HCT116 (cell line): ENCODE data around the gene TMEM182. TPM values are rescaled to one million over a fixed set of nuclear protein-coding genes. Genes with fewer than 3 reads are reported as not detected.
A peak's percentile ranks its signal among the peaks of the same experiment; 100 is the strongest.

Experiments used
- ATAC-seq: fragments of 200-7000 bp; cut with Tn5 transposase; 2 replicates; pipeline ENCODE4 v1.9.1; 2020; ENCODE audit warnings: mild to moderate bottlenecking, moderate library complexity
- Bru-seq: library from RNA; stranded (reverse); fragments of 400-500 nt; gene quantifications from one replicate; lab custom pipeline; 2021; lab: Mats Ljungman, UMichigan
- BruChase-seq, 2 experiments: library from RNA; stranded (reverse); fragments of 400-500 nt; gene quantifications; one replicate each; lab custom pipeline; 2021; lab: Mats Ljungman, UMichigan
- BruUV-seq: library from RNA; stranded (reverse); fragments of 400-500 nt; replicated peaks from 2 replicates; lab custom pipeline; 2021; lab: Mats Ljungman, UMichigan
- CTCF ChIA-PET: fragments of 300-600 bp; sonication (Branson Sonifier 250); formaldehyde crosslinking; loops from one replicate; lab custom pipeline; 2021; ENCODE audit warnings: antibody characterized with exemption; lab: Charles Lee
- POLR2A ChIA-PET: fragments of 300-600, 350-600 bp; sonication (Branson Sonifier 250); formaldehyde crosslinking; loops from one replicate; lab custom pipeline; 2021; ENCODE audit warnings: antibody characterized with exemption; lab: Charles Lee
- RAD21 ChIA-PET, 2 experiments: fragments of 300-600 bp; sonication (Branson Sonifier 250); formaldehyde crosslinking; loops; one replicate each; lab custom pipeline; 2023; ENCODE audit warnings: low total read pairs in 2 of 2; ENCODE audit not compliant: uncharacterized antibody in 2 of 2, unreplicated experiment in 2 of 2, low non-redundant PET in 1 of 2; lab: Charles Lee
- DNase-seq: peaks from one replicate; pipeline ENCODE4 v3.0.0-alpha.2; 2010; ENCODE audit warnings: low read depth, low spot score
- H2AFZ ChIP-seq: fragments of 200-600 bp; shearing (Covaris generic), sonication (generic); 2 replicates; pipeline ENCODE4 v1.6.1; 2017; ENCODE audit warnings: low read depth, mixed run types, mixed read lengths, antibody characterized with exemption, low read length; ENCODE audit not compliant: poor library complexity, severe bottlenecking
- H3K27ac ChIP-seq: 2 replicates; pipeline ENCODE4 v1.5.1; 2012; ENCODE audit warnings: low read depth, low read length
- H3K27me3 ChIP-seq: fragments of 200-600 bp; sonication (generic); 2 replicates; pipeline ENCODE4 v1.6.1; 2016; ENCODE audit warnings: mixed run types, low read length, mixed read lengths; ENCODE audit not compliant: insufficient read depth
- H3K36me3 ChIP-seq, 2 experiments: fragments of 200-500 bp in 1 of 2; fragments of 200-600 bp in 1 of 2; sonication (Bioruptor generic) in 1 of 2; sonication (generic) in 1 of 2; 2 replicates each; pipeline versions ENCODE4 v1.5.1 to v1.6.1; 2014 to 2016; ENCODE audit warnings: low read length in 2 of 2, inconsistent platforms in 1 of 2, mixed read lengths in 1 of 2, mixed run types in 1 of 2; ENCODE audit not compliant: insufficient read depth in 2 of 2, control insufficient read depth in 1 of 2
- H3K4me1 ChIP-seq, 2 experiments: fragments of 200-600 bp in 1 of 2; sonication (generic) in 1 of 2; 2 replicates each; pipeline versions ENCODE4 v1.5.1 to v1.6.1; 2012 to 2017; ENCODE audit warnings: low read length in 2 of 2, inconsistent platforms in 1 of 2, mild to moderate bottlenecking in 1 of 2, mixed read lengths in 1 of 2, mixed run types in 1 of 2, moderate library complexity in 1 of 2; ENCODE audit not compliant: insufficient read depth in 2 of 2, control insufficient read depth in 1 of 2
- H3K4me2 ChIP-seq: fragments of 200-600 bp; sonication (generic); 2 replicates; pipeline ENCODE4 v1.6.1; 2017; ENCODE audit warnings: mixed run types, low read length, mixed read lengths
- H3K4me3 ChIP-seq, 2 experiments: fragments of 200-600 bp in 1 of 2; sonication (generic) in 1 of 2; replicated peaks in 1 of 2; 2 replicates each; pipeline ENCODE4 v1.5.1; 2011 to 2016; ENCODE audit warnings: low read length in 2 of 2, control low read depth in 1 of 2, low read depth in 1 of 2, mild to moderate bottlenecking in 1 of 2, mixed read lengths in 1 of 2, mixed run types in 1 of 2
- H3K79me2 ChIP-seq: fragments of 200-600 bp; sonication (generic); 2 replicates; pipeline ENCODE4 v1.6.1; 2017; ENCODE audit warnings: mild to moderate bottlenecking, mixed run types, low read length, moderate library complexity, mixed read lengths; ENCODE audit not compliant: insufficient read depth
- H3K9ac ChIP-seq: fragments of 200-600 bp; sonication (generic); 2 replicates; pipeline ENCODE4 v1.6.1; 2016; ENCODE audit warnings: low read length, mixed read lengths
- H3K9me2 ChIP-seq: fragments of 200-600 bp; sonication (generic), shearing (Covaris generic); 2 replicates; pipeline ENCODE4 v1.6.1; 2017; ENCODE audit warnings: mixed run types, mild to moderate bottlenecking, moderate library complexity; ENCODE audit not compliant: insufficient read depth
- H3K9me3 ChIP-seq, 2 experiments: fragments of 200-500 bp in 1 of 2; fragments of 200-600 bp in 1 of 2; sonication (Bioruptor generic) in 1 of 2; sonication (generic) in 1 of 2; 2 replicates each; pipeline ENCODE4 v1.6.1; 2014 to 2017; ENCODE audit warnings: low read length in 2 of 2, mixed read lengths in 2 of 2, inconsistent platforms in 1 of 2, low read depth in 1 of 2, mild to moderate bottlenecking in 1 of 2, mixed run types in 1 of 2, moderate library complexity in 1 of 2; ENCODE audit not compliant: control insufficient read depth in 1 of 2, insufficient read depth in 1 of 2
- H4K20me1 ChIP-seq: fragments of 200-600 bp; sonication (generic), shearing (Covaris generic); 2 replicates; pipeline ENCODE4 v1.6.1; 2017; ENCODE audit warnings: mixed run types, mild to moderate bottlenecking, moderate library complexity; ENCODE audit not compliant: insufficient read depth
- CBX3 ChIP-seq: IDR thresholded peaks from 2 replicates; pipeline ENCODE4 v1.6.1; 2012; ENCODE audit warnings: low read depth
- CEBPB ChIP-seq: IDR thresholded peaks from 2 replicates; pipeline ENCODE4 v1.6.1; 2012; ENCODE audit warnings: low read depth
- ELF1 ChIP-seq: IDR thresholded peaks from 2 replicates; pipeline ENCODE4 v1.6.1; 2012; ENCODE audit warnings: low read depth, borderline replicate concordance
- EZH2 ChIP-seq: fragments of 200-600 bp; sonication (generic); IDR thresholded peaks from 2 replicates; pipeline ENCODE4 v1.6.1; 2017; ENCODE audit warnings: antibody characterized with exemption, mixed run types
- JUND ChIP-seq: IDR thresholded peaks from 2 replicates; pipeline ENCODE4 v1.6.1; 2012
- MAX ChIP-seq: IDR thresholded peaks from 2 replicates; pipeline ENCODE4 v1.6.1; 2012
- RAD21 ChIP-seq: IDR thresholded peaks from 2 replicates; pipeline ENCODE4 v1.6.1; 2012; ENCODE audit warnings: low read depth, mild to moderate bottlenecking
- SRF ChIP-seq: IDR thresholded peaks from 2 replicates; pipeline ENCODE4 v1.6.1; 2012; ENCODE audit warnings: low read depth
- ZFX ChIP-seq: fragments of 450-650 bp; IDR thresholded peaks from 2 replicates; pipeline ENCODE4 v1.6.1; 2017
- intact Hi-C: fragments of 100-400 bp; cut with micrococcal nuclease; formaldehyde crosslinking; loops from 2 replicates; pipeline ENCODE4 v1.10.0; 2022
- long read RNA-seq: library from polyadenylated mRNA; unstranded; transcript quantifications from one replicate; pipeline ENCODE4 v2.0.0, GENCODE V29; 2021; ENCODE audit not compliant: unreplicated experiment
- polyA plus RNA-seq: library from polyadenylated mRNA; unstranded; fragments of >200 nt; gene quantifications from 2 replicates; pipeline ENCODE4 v1.2.1, GENCODE V29; 2012; ENCODE audit warnings: missing spikeins
- total RNA-seq: library from RNA; stranded (reverse); gene quantifications from one replicate; pipeline ENCODE4 v1.2.1, GENCODE V29; 2021; ENCODE audit not compliant: unreplicated experiment
- TF ChIP-seq, protein P1 (sequence below), 3 experiments: fragments of 200-600 bp in 1 of 3; sonication (generic) in 1 of 3; IDR thresholded peaks in 2 of 3; conservative IDR thresholded peaks in 1 of 3; 2 replicates each; pipeline ENCODE4 v1.5.1; 2012 to 2017; ENCODE audit warnings: low read depth in 2 of 3, low read length in 2 of 3, antibody characterized with exemption in 1 of 3, borderline replicate concordance in 1 of 3, control low read depth in 1 of 3, mild to moderate bottlenecking in 1 of 3, mixed read lengths in 1 of 3, mixed run types in 1 of 3, moderate library complexity in 1 of 3; ENCODE audit not compliant: insufficient read depth in 1 of 3
- TF ChIP-seq, protein P2 (sequence below): IDR thresholded peaks from 2 replicates; pipeline ENCODE4 v1.6.1; 2011; ENCODE audit warnings: mild to moderate bottlenecking, low read length, moderate library complexity; ENCODE audit not compliant: insufficient replicate concordance; ENCODE audit errors: extremely low read depth

Gene TMEM182
- total RNA-seq = 8.4 TPM
- polyA plus RNA-seq = 7.3 and 8.2 TPM in 2 replicates
- Bru-seq, nascent RNA = percentile 41 among the genes with signal in this experiment
- BruChase-seq, experiment 1, labeled RNA remaining after a 6-hour chase = percentile 46 among the genes with signal in this experiment
- BruChase-seq, experiment 2, labeled RNA remaining after a 2-hour chase = percentile 54 among the genes with signal in this experiment
- long read RNA-seq, partial matches to known transcripts = 0 of 11 reads
- long read RNA-seq, other reads (novel, unspliced or antisense) = 5 of 11 reads

DNA sequence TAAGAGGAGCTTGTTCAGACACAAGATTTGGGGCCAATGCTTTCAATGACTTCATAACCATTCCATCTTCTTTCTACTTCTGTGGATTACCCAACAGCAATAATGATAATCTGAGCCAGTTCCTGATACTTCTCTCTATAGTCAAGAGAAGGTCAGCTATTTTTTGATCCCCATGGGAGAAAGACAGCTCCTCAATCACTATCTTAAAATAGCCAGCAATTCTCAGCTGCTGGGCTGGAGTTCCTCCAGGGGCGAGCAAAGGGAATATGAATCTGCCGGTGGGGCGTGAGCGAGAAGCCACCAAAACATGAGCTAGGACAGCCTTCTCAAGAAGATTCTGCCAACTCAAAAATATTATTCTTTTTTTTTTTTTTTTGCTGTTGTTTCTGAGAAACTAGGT, at the start of gene TMEM182:
TSS of gene TMEM182 (plus strand) at position 269 of the 400 bp plus-strand sequence. CDS start 187 bp downstream, outside the sequence.
- TF ChIP-seq CEBPB = no peak
- TF ChIP-seq, protein P1, sequence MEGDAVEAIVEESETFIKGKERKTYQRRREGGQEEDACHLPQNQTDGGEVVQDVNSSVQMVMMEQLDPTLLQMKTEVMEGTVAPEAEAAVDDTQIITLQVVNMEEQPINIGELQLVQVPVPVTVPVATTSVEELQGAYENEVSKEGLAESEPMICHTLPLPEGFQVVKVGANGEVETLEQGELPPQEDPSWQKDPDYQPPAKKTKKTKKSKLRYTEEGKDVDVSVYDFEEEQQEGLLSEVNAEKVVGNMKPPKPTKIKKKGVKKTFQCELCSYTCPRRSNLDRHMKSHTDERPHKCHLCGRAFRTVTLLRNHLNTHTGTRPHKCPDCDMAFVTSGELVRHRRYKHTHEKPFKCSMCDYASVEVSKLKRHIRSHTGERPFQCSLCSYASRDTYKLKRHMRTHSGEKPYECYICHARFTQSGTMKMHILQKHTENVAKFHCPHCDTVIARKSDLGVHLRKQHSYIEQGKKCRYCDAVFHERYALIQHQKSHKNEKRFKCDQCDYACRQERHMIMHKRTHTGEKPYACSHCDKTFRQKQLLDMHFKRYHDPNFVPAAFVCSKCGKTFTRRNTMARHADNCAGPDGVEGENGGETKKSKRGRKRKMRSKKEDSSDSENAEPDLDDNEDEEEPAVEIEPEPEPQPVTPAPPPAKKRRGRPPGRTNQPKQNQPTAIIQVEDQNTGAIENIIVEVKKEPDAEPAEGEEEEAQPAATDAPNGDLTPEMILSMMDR (IDR thresholded peaks at IDR 0.05 in 2 of 3, conservative IDR thresholded peaks at IDR 0.05 in 1 of 3; ENCODE audit: borderline replicate concordance in 1 of 3, insufficient read depth in 1 of 3, low read depth in 2 of 3, low read length in 2 of 3) = no peak
- no peak for TF ChIP-seq MAX
- TF ChIP-seq, protein P2, sequence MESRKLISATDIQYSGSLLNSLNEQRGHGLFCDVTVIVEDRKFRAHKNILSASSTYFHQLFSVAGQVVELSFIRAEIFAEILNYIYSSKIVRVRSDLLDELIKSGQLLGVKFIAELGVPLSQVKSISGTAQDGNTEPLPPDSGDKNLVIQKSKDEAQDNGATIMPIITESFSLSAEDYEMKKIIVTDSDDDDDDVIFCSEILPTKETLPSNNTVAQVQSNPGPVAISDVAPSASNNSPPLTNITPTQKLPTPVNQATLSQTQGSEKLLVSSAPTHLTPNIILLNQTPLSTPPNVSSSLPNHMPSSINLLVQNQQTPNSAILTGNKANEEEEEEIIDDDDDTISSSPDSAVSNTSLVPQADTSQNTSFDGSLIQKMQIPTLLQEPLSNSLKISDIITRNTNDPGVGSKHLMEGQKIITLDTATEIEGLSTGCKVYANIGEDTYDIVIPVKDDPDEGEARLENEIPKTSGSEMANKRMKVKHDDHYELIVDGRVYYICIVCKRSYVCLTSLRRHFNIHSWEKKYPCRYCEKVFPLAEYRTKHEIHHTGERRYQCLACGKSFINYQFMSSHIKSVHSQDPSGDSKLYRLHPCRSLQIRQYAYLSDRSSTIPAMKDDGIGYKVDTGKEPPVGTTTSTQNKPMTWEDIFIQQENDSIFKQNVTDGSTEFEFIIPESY = no peak
- TF ChIP-seq ZFX = no peak
- no peak for TF ChIP-seq EZH2
- no peak for TF ChIP-seq JUND
- no peak for TF ChIP-seq ELF1
- no peak for TF ChIP-seq SRF
- no peak for TF ChIP-seq RAD21
- TF ChIP-seq CBX3 = no peak
- ChIA-PET CTCF (interaction anchor here (6.4 kb wide), 1 partner anchor 8 kb away, joined by 51 read pairs; no protein-coding TSS in a partner anchor), POLR2A (no interaction called here), RAD21 (no interaction called here)
- H3K9me2 ChIP-seq = no peaks in the 10 kb centered on the region
- DNase-seq = no peak
- H3K36me3 ChIP-seq = no peaks in the 10 kb centered on the region; a peak in 1 of 4 replicates
- no peak within 1 kb of the TSS for H2AFZ ChIP-seq
- intact Hi-C loops = no loop called here
- H4K20me1 ChIP-seq = no peaks in the 10 kb centered on the region; the same call in 1 of the 2 replicates
- no peaks in the 10 kb centered on the region for H3K4me1 ChIP-seq
- no peak within 1 kb of the TSS for H3K27ac ChIP-seq
- no peak within 1 kb of the TSS for H3K9ac ChIP-seq
- BruUV-seq = no TSS peak
- no peak for ATAC-seq
- H3K9me3 ChIP-seq = no peaks in the 10 kb centered on the region
- no peaks in the 10 kb centered on the region for H3K79me2 ChIP-seq
- no peak within 1 kb of the TSS for H3K4me2 ChIP-seq
- no peak within 1 kb of the TSS for H3K4me3 ChIP-seq
- no peaks in the 10 kb centered on the region for H3K27me3 ChIP-seq
